CD14-positive monocyte (primary cell): Measurements from ENCODE around the gene ZDHHC13. TPM values are rescaled to one million over a fixed set of nuclear protein-coding genes. Genes with fewer than 3 reads are reported as not detected.

Source experiments
- DNase-seq, 3 donors: peaks; one replicate each; pipeline ENCODE4 v3.0.0-alpha.2; 2011 to 2022
- H2AFZ ChIP-seq: 2 replicates; pipeline ENCODE4 v1.6.0; 2012; ENCODE audit warnings: mild to moderate bottlenecking, low read depth, low read length, inconsistent platforms; ENCODE audit not compliant: insufficient read depth, poor library complexity, severe bottlenecking
- H3K27ac ChIP-seq, 2 donors: 1 replicate in 1 of 2; 2 replicates in 1 of 2; pipeline ENCODE4 v1.5.1; 2012 to 2013; ENCODE audit warnings: low read length in 2 of 2, control low read depth in 1 of 2, inconsistent platforms in 1 of 2, low read depth in 1 of 2, mild to moderate bottlenecking in 1 of 2
- H3K27me3 ChIP-seq, 2 donors: one replicate each; pipeline versions ENCODE4 v1.6.0 to v1.6.1; 2011 to 2013; ENCODE audit warnings: low read length in 2 of 2; ENCODE audit not compliant: control insufficient read depth in 2 of 2, insufficient read depth in 2 of 2
- H3K36me3 ChIP-seq, 2 donors: replicated peaks in 1 of 2; 1 replicate in 1 of 2; 2 replicates in 1 of 2; pipeline versions ENCODE4 v1.5.1 to v1.6.1; 2012 to 2013; ENCODE audit warnings: low read length in 2 of 2, control low read depth in 1 of 2, inconsistent platforms in 1 of 2, mild to moderate bottlenecking in 1 of 2; ENCODE audit not compliant: insufficient read depth in 2 of 2, control insufficient read depth in 1 of 2
- H3K4me1 ChIP-seq, 2 donors: 1 replicate in 1 of 2; 2 replicates in 1 of 2; pipeline versions ENCODE4 v1.5.1 to v1.6.1; 2012 to 2013; ENCODE audit warnings: low read length in 2 of 2, control low read depth in 1 of 2, inconsistent platforms in 1 of 2, mild to moderate bottlenecking in 1 of 2, moderate library complexity in 1 of 2; ENCODE audit not compliant: insufficient read depth in 2 of 2, control insufficient read depth in 1 of 2
- H3K4me2 ChIP-seq: replicated peaks from 2 replicates; pipeline ENCODE3; 2012; ENCODE audit warnings: low read length, moderate library complexity, mild to moderate bottlenecking; ENCODE audit not compliant: poor library complexity, severe bottlenecking; ENCODE audit errors: extremely low read depth
- H3K4me3 ChIP-seq, 3 experiments: fragments of 200-600 bp in 1 of 3; sonication (generic) in 1 of 3; replicated peaks in 1 of 3; 1 replicate in 2 of 3; 2 replicates in 1 of 3; pipeline ENCODE4 v1.5.1; 2011 to 2013; ENCODE audit warnings: low read length in 3 of 3, mild to moderate bottlenecking in 3 of 3, control low read depth in 2 of 3, low read depth in 2 of 3, inconsistent platforms in 1 of 3, moderate library complexity in 1 of 3
- H3K79me2 ChIP-seq: 2 replicates; pipeline ENCODE4 v1.6.0; 2012; ENCODE audit warnings: mild to moderate bottlenecking, control low read depth, inconsistent platforms, low read length, moderate library complexity; ENCODE audit not compliant: insufficient read depth
- H3K9ac ChIP-seq: 2 replicates; pipeline ENCODE4 v1.6.0; 2017; ENCODE audit warnings: low read length, mild to moderate bottlenecking; ENCODE audit not compliant: insufficient read depth, poor library complexity, severe bottlenecking
- H3K9me3 ChIP-seq, 2 donors: replicated peaks in 1 of 2; 1 replicate in 1 of 2; 2 replicates in 1 of 2; pipeline versions ENCODE4 v1.5.1 to v1.6.1; 2012 to 2013; ENCODE audit warnings: low read length in 2 of 2, control low read depth in 1 of 2; ENCODE audit not compliant: control insufficient read depth in 1 of 2, insufficient read depth in 1 of 2
- H4K20me1 ChIP-seq: 2 replicates; pipeline ENCODE4 v1.6.0; 2012; ENCODE audit warnings: mild to moderate bottlenecking, low read length, control low read depth, moderate library complexity; ENCODE audit not compliant: insufficient read depth
- H3K27ac Mint-ChIP-seq, 7 donors: one replicate each; pipeline ENCODE4 v1.8.0; 2020; ENCODE audit warnings: mild to moderate bottlenecking in 7 of 7, mixed read lengths in 7 of 7, moderate library complexity in 6 of 7, inconsistent platforms in 2 of 7
- H3K27me3 Mint-ChIP-seq, 3 donors: one replicate each; pipeline ENCODE4 v1.8.0; 2021 to 2022; ENCODE audit warnings: low read depth in 3 of 3, mild to moderate bottlenecking in 3 of 3, mixed read lengths in 3 of 3, moderate library complexity in 3 of 3, inconsistent platforms in 1 of 3
- H3K36me3 Mint-ChIP-seq, 2 donors: one replicate each; pipeline ENCODE4 v1.8.0; 2020; ENCODE audit warnings: mixed read lengths in 2 of 2, inconsistent platforms in 1 of 2, mild to moderate bottlenecking in 1 of 2
- H3K4me1 Mint-ChIP-seq: one replicate; pipeline ENCODE4 v1.8.0; 2020; ENCODE audit warnings: mild to moderate bottlenecking, mixed read lengths
- H3K4me3 Mint-ChIP-seq, 2 donors: one replicate each; pipeline ENCODE4 v1.8.0; 2020; ENCODE audit warnings: mild to moderate bottlenecking in 2 of 2, mixed read lengths in 2 of 2, moderate library complexity in 1 of 2
- H3K9me3 Mint-ChIP-seq, 7 donors: one replicate each; pipeline ENCODE4 v1.8.0; 2020 to 2022; ENCODE audit warnings: mixed read lengths in 7 of 7, mild to moderate bottlenecking in 6 of 7, moderate library complexity in 6 of 7, inconsistent platforms in 2 of 7
- CTCF ChIP-seq: fragments of 200-600 bp; IDR thresholded peaks from one replicate; pipeline ENCODE4 v1.8.0; 2022; ENCODE audit warnings: antibody characterized with exemption, mild to moderate bottlenecking
- WGBS: methylation state at CpG from one replicate; pipeline ENCODE4 v1.1.5; 2013; ENCODE audit warnings: missing lambda C conversion rate; ENCODE audit not compliant: insufficient coverage; 5-methylcytosine and 5-hydroxymethylcytosine counted together
- intact Hi-C, 2 donors: fragments of 100-400 bp; cut with micrococcal nuclease; formaldehyde crosslinking; loops; one replicate each; pipeline versions ENCODE4 v1.15.0 to v1.15.1; 2023
- polyA plus RNA-seq, 3 donors: library from polyadenylated mRNA; depleted of rRNA in 1 of 3; unstranded in 2 of 3; stranded (reverse) in 1 of 3; fragments of 300-500 nt in 2 of 3; fragments of >200 nt in 1 of 3; fragmentation: Illumina TruSeq in 2 of 3; gene quantifications; 1 replicate in 2 of 3; 2 replicates in 1 of 3; pipeline ENCODE4 v1.2.3, GENCODE V29; 2012 to 2021

ZDHHC13 gene
- polyA plus RNA-seq, 3 donors = 5.6 to 7.5 (median 5.6) TPM

GRCh38 chr11:19185036-19185435, 68.1 kb downstream of the ZDHHC13 start:
- H3K36me3 ChIP-seq = no peaks in the 10 kb centered on the region
- Mint-ChIP-seq H3K36me3 (no peaks in the 10 kb centered on the region), H3K27ac (no peak overlapping the region), H3K4me3 (no peak overlapping the region), H3K27me3 (peaks cover 0 to 4% (median 0%) of the 10 kb centered on the region in 3 donors), H3K4me1 (no peaks in the 10 kb centered on the region), H3K9me3 (no peaks in the 10 kb centered on the region)
- no peak overlapping the region for H3K4me2 ChIP-seq
- H3K27me3 ChIP-seq = no peaks in the 10 kb centered on the region
- H3K4me1 ChIP-seq = no peaks in the 10 kb centered on the region
- H3K79me2 ChIP-seq = no peaks in the 10 kb centered on the region
- H3K9ac ChIP-seq = no peak overlapping the region
- no peak for TF ChIP-seq CTCF
- H4K20me1 ChIP-seq = no peaks in the 10 kb centered on the region
- no peaks in the 10 kb centered on the region for H3K9me3 ChIP-seq
- H3K4me3 ChIP-seq = no peak overlapping the region
- WGBS = 75% methylated on average over 1 of the region's 2 CpGs
- no peak for DNase-seq
- no peak overlapping the region for H3K27ac ChIP-seq
- intact Hi-C loops = no loop called here
- H2AFZ ChIP-seq = no peak overlapping the region

GRCh38 chr11:19185516-19186052, 68.6 kb downstream of the ZDHHC13 start:
- Histone ChIP-seq H3K4me2 (no peak overlapping the region), H3K4me3 (no peak overlapping the region), H3K79me2 (no peaks in the 10 kb centered on the region), H3K27ac (no peak overlapping the region), H3K9ac (no peak overlapping the region), H3K9me3 (no peaks in the 10 kb centered on the region), H2AFZ (no peak overlapping the region), H4K20me1 (no peaks in the 10 kb centered on the region), H3K27me3 (no peaks in the 10 kb centered on the region), H3K36me3 (no peaks in the 10 kb centered on the region), H3K4me1 (no peaks in the 10 kb centered on the region)
- no peaks in the 10 kb centered on the region for H3K4me1 Mint-ChIP-seq
- no peak for TF ChIP-seq CTCF
- H3K4me3 Mint-ChIP-seq = no peak overlapping the region
- H3K36me3 Mint-ChIP-seq = no peaks in the 10 kb centered on the region
- 58% methylated on average over 3 of the region's 6 CpGs for whole genome bisulfite sequencing
- no peak overlapping the region for H3K27ac Mint-ChIP-seq
- intact Hi-C loops = no loop called here
- H3K27me3 Mint-ChIP-seq = peaks cover 0 to 3% (median 0%) of the 10 kb centered on the region in 3 donors
- no peaks in the 10 kb centered on the region for H3K9me3 Mint-ChIP-seq
- no peak for DNase-seq
